Measurements from ENCODE around the gene IGF1R.

IGF1R gene

GRCh38 chr15:98648654-98649471, 524 bp downstream of the IGF1R start:
- no peak for DNase-seq (ENCODE audit: low spot score)

- peak; percentile 22 for DNase-seq (ENCODE audit: low spot score)
Observed at GRCh38 chr15:98649472-98650416, 1.4 kb downstream of the IGF1R start.

- DNase-seq (ENCODE audit: low spot score) = peak; percentile 24
Observed at GRCh38 chr15:98650417-98651035, 2.2 kb downstream of the IGF1R start.

- DNase-seq (ENCODE audit: low spot score) = peak; percentile 14
Observed at GRCh38 chr15:98651036-98651481, 2.7 kb downstream of the IGF1R start.

GRCh38 chr15:98651581-98652220, 3.4 kb downstream of the IGF1R start:
- peak; percentile 28 for DNase-seq (ENCODE audit: low spot score)

- DNase-seq (ENCODE audit: low spot score) = no peak
Observed at GRCh38 chr15:98653686-98654085, 5.3 kb downstream of the IGF1R start.

GRCh38 chr15:98654790-98655360, 6.5 kb downstream of the IGF1R start:
- no peak for DNase-seq (ENCODE audit: low spot score)

- DNase-seq (ENCODE audit: low spot score) = no peak
Observed at GRCh38 chr15:98655732-98656131, 7.4 kb downstream of the IGF1R start.

- no peak for DNase-seq (ENCODE audit: low spot score)
Observed at GRCh38 chr15:98657721-98658120, 9.4 kb downstream of the IGF1R start.

- peak; percentile 54 for DNase-seq (ENCODE audit: low spot score)
Observed at GRCh38 chr15:98658831-98659699, 10.7 kb downstream of the IGF1R start.

GRCh38 chr15:98660055-98660454, 11.7 kb downstream of the IGF1R start:
- no peak for DNase-seq (ENCODE audit: low spot score)

GRCh38 chr15:98663045-98663444, 14.7 kb downstream of the IGF1R start:
- DNase-seq (ENCODE audit: low spot score) = no peak

GRCh38 chr15:98663606-98664005, 15.3 kb downstream of the IGF1R start:
- DNase-seq (ENCODE audit: low spot score) = no peak

- DNase-seq (ENCODE audit: low spot score) = no peak
Observed at GRCh38 chr15:98666441-98666840, 18.1 kb downstream of the IGF1R start.

- no peak for DNase-seq (ENCODE audit: low spot score)
Observed at GRCh38 chr15:98666841-98667240, 18.5 kb downstream of the IGF1R start.

- DNase-seq (ENCODE audit: low spot score) = no peak
Observed at GRCh38 chr15:98667521-98668179, 19.3 kb downstream of the IGF1R start.

- peak; percentile 19 for DNase-seq (ENCODE audit: low spot score)
Observed at GRCh38 chr15:98668566-98669308, 20.4 kb downstream of the IGF1R start.

GRCh38 chr15:98669638-98670037, 21.3 kb downstream of the IGF1R start:
- no peak for DNase-seq (ENCODE audit: low spot score)

Data from CD4-positive, alpha-beta T cell treated with Interleukin-15 for 4 hours (primary cell).